Measurements from ENCODE around the gene TMEM178B. TPM values are rescaled to one million over a fixed set of nuclear protein-coding genes. Genes with fewer than 3 reads are reported as not detected.

TMEM178B gene
- total and polyA plus RNA-seq, 10 of the 15 experiments (the other 5 are each of a cell fraction or from before 2014, with no cell fraction given): 0.01 to 1.1 (median 0.04) TPM; not detected in 2

GRCh38 chr7:141156407-141156806 lies 82.5 kb downstream of the TMEM178B start:
- Histone ChIP-seq H3K9me3 (replicated peaks; ENCODE audit: control insufficient read depth, insufficient read depth, low read length) (no peaks in the 10 kb centered on the region), H3K36me3 (ENCODE audit: control insufficient read depth in 2 of 2, insufficient read depth in 2 of 2, low read length in 1 of 2) (no peaks in the 10 kb centered on the region), H3K27me3 (replicated peaks in 1 of 2; ENCODE audit: control insufficient read depth in 2 of 2, insufficient read depth in 2 of 2, low read length in 1 of 2) (no peaks in the 10 kb centered on the region), H3K4me1 (ENCODE audit: control insufficient read depth, insufficient read depth, low read length) (no peaks in the 10 kb centered on the region), H3K4me3 (no peak overlapping the region), H3K9ac (ENCODE audit: control insufficient read depth, insufficient read depth, low read length) (no peak overlapping the region), H4K20me1 (ENCODE audit: control insufficient read depth, insufficient read depth) (no peaks in the 10 kb centered on the region), H3K27ac (ENCODE audit: control insufficient read depth, insufficient read depth) (no peak overlapping the region), H3K79me2 (ENCODE audit: control insufficient read depth, insufficient read depth, low read length) (no peaks in the 10 kb centered on the region), H2AFZ (ENCODE audit: control insufficient read depth, low read depth, low read length) (no peak overlapping the region), H3K4me2 (ENCODE audit: control insufficient read depth, insufficient read depth) (no peak overlapping the region)
- no peak for DNase-seq (ENCODE audit: low read depth, low spot score)
- ChIA-PET CTCF (no interaction called here), RAD21 (ENCODE audit: unreplicated experiment) (interaction anchor here (0.6 to 1.1 kb wide), 2 partner anchors 12 to 67 kb away, joined by 3 read pairs; no protein-coding TSS in a partner anchor), SMC1A (ENCODE audit: uncharacterized antibody, unreplicated experiment) (interaction anchor here (0.5 to 1.8 kb wide), 6 partner anchors 9 to 379 kb away, joined by 3 to 4 read pairs (median 3); no protein-coding TSS in a partner anchor), POLR2A (no interaction called here)
- WGBS (ENCODE audit: insufficient coverage, insufficient replicate concordance, low lambda C conversion rate, missing lambda C conversion rate): 40% methylated on average over 4 of the region's 4 CpGs
- no peak for FAIRE-seq
- in situ Hi-C loops (cut with MboI) (no loop called here), intact Hi-C loops (cut with micrococcal nuclease; ENCODE audit: unreplicated experiment) (no loop called here)
- no peak for TF ChIP-seq MLLT1 (IDR thresholded peaks at IDR 0.05)
- no peak for TF ChIP-seq TCF12 (IDR thresholded peaks at IDR 0.05; ENCODE audit: low read depth, low read length)
- no peak for TF ChIP-seq BRCA1 (IDR thresholded peaks at IDR 0.05; ENCODE audit: low read depth, low read length)
- TF ChIP-seq, protein P1, sequence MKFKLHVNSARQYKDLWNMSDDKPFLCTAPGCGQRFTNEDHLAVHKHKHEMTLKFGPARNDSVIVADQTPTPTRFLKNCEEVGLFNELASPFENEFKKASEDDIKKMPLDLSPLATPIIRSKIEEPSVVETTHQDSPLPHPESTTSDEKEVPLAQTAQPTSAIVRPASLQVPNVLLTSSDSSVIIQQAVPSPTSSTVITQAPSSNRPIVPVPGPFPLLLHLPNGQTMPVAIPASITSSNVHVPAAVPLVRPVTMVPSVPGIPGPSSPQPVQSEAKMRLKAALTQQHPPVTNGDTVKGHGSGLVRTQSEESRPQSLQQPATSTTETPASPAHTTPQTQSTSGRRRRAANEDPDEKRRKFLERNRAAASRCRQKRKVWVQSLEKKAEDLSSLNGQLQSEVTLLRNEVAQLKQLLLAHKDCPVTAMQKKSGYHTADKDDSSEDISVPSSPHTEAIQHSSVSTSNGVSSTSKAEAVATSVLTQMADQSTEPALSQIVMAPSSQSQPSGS (IDR thresholded peaks at IDR 0.05; ENCODE audit: low read length): no peak
- TF ChIP-seq PRDM15 (CRISPR knock-in tag; IDR thresholded peaks at IDR 0.05): no peak
- no peak for TF ChIP-seq ELK1 (IDR thresholded peaks at IDR 0.05; ENCODE audit: low read depth, low read length)
- TF ChIP-seq RUNX3 (IDR thresholded peaks at IDR 0.05; ENCODE audit: low read length): no peak
- TF ChIP-seq, protein P2, sequence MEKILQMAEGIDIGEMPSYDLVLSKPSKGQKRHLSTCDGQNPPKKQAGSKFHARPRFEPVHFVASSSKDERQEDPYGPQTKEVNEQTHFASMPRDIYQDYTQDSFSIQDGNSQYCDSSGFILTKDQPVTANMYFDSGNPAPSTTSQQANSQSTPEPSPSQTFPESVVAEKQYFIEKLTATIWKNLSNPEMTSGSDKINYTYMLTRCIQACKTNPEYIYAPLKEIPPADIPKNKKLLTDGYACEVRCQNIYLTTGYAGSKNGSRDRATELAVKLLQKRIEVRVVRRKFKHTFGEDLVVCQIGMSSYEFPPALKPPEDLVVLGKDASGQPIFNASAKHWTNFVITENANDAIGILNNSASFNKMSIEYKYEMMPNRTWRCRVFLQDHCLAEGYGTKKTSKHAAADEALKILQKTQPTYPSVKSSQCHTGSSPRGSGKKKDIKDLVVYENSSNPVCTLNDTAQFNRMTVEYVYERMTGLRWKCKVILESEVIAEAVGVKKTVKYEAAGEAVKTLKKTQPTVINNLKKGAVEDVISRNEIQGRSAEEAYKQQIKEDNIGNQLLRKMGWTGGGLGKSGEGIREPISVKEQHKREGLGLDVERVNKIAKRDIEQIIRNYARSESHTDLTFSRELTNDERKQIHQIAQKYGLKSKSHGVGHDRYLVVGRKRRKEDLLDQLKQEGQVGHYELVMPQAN (conservative IDR thresholded peaks at IDR 0.05): no peak
- no peak for ATAC-seq
- BruUV-seq (replicated peaks): no TSS peak

All from GM12878 (cell line).